HepG2 (cell line): ENCODE results near the gene CFAP54. TPM values are rescaled to one million over a fixed set of nuclear protein-coding genes. Genes with fewer than 3 reads are reported as not detected.

Experiments
- ATAC-seq: fragments of 200-7000 bp; cut with Tn5 transposase; 3 replicates; pipeline ENCODE4 v1.9.1; 2020; ENCODE audit warnings: mild to moderate bottlenecking, moderate library complexity
- BruUV-seq: library from RNA; stranded (reverse); fragments of 400-500 nt; replicated peaks from 2 replicates; lab custom pipeline; 2021; lab: Mats Ljungman, UMichigan
- CTCF ChIA-PET: fragments of 300-600 bp; formaldehyde crosslinking; extraction: SDS; loops from one replicate; lab custom pipeline; 2021; ENCODE audit warnings: low total read pairs, inconsistent platforms, low intra/inter-chr PET ratio; lab: Yijun Ruan, JAX
- POLR2A ChIA-PET: fragments of 350-600 bp; sonication (Branson Sonifier 250); formaldehyde crosslinking; loops from one replicate; lab custom pipeline; 2020; ENCODE audit warnings: antibody characterized with exemption, inconsistent platforms; lab: Yijun Ruan, JAX
- DNase-seq: peaks from one replicate; pipeline ENCODE4 v3.0.0-alpha.2; 2015; ENCODE audit warnings: low spot score
- FAIRE-seq: peaks from 3 replicates; lab custom pipeline; 2011; peaks lifted over from hg19 to GRCh38; lab: Jason Lieb, UNC
- H2AFZ ChIP-seq: one replicate; pipeline ENCODE4 v1.6.1; 2011; ENCODE audit warnings: low read length, inconsistent platforms
- H3K27ac ChIP-seq: fragments of 300-600 bp; 3 replicates; pipeline ENCODE4 v1.8.0; 2011; ENCODE audit warnings: mixed run types, mild to moderate bottlenecking, mixed read lengths, low read length, inconsistent platforms; ENCODE audit not compliant: insufficient read depth; ENCODE audit errors: extremely low read length
- H3K27me3 ChIP-seq, 2 experiments: fragments of 200-600 bp in 1 of 2; 2 replicates in 1 of 2; 3 replicates in 1 of 2; pipeline versions ENCODE4 v1.6.0 to v1.8.0; 2011; ENCODE audit warnings: low read length in 2 of 2, mild to moderate bottlenecking in 2 of 2, moderate library complexity in 2 of 2, inconsistent platforms in 1 of 2; ENCODE audit not compliant: insufficient read depth in 2 of 2, control insufficient read depth in 1 of 2
- H3K36me3 ChIP-seq, 2 experiments: fragments of 200-600 bp in 1 of 2; replicated peaks in 1 of 2; 2 replicates in 1 of 2; 3 replicates in 1 of 2; pipeline versions ENCODE4 v1.5.1 to v1.8.0; 2011; ENCODE audit warnings: low read length in 2 of 2, inconsistent platforms in 1 of 2; ENCODE audit not compliant: insufficient read depth in 2 of 2, control insufficient read depth in 1 of 2
- H3K4me1 ChIP-seq: 2 replicates; pipeline ENCODE4 v1.5.1; 2012; ENCODE audit warnings: low read length, inconsistent platforms; ENCODE audit not compliant: insufficient read depth
- H3K4me2 ChIP-seq: 2 replicates; pipeline ENCODE4 v1.6.0; 2011; ENCODE audit warnings: low read depth, low read length, inconsistent platforms
- H3K4me3 ChIP-seq, 3 experiments: fragments of 200-600 bp in 1 of 3; sonication (generic), shearing (Covaris generic) in 1 of 3; replicated peaks in 1 of 3; 2 replicates each; pipeline ENCODE4 v1.5.1; 2011 to 2016; ENCODE audit warnings: low read length in 3 of 3, inconsistent platforms in 2 of 3, low read depth in 2 of 3, mild to moderate bottlenecking in 2 of 3, control low read depth in 1 of 3, mixed read lengths in 1 of 3; ENCODE audit not compliant: insufficient read depth in 1 of 3
- H3K79me2 ChIP-seq: one replicate; pipeline ENCODE4 v1.6.1; 2011; ENCODE audit warnings: low read length, inconsistent platforms; ENCODE audit not compliant: insufficient read depth
- H3K9ac ChIP-seq: 2 replicates; pipeline ENCODE4 v1.6.0; 2011; ENCODE audit warnings: mild to moderate bottlenecking, low read depth, low read length, inconsistent platforms; ENCODE audit not compliant: insufficient read depth
- H3K9me3 ChIP-seq: 2 replicates; pipeline ENCODE4 v1.5.1; 2012; ENCODE audit warnings: mild to moderate bottlenecking, low read length
- H4K20me1 ChIP-seq: 2 replicates; pipeline ENCODE4 v1.6.0; 2011; ENCODE audit warnings: inconsistent platforms, mild to moderate bottlenecking, low read length, moderate library complexity; ENCODE audit not compliant: insufficient read depth
- CREB1 ChIP-seq, 2 experiments: fragments of 450-650 bp in 1 of 2; IDR thresholded peaks; 2 replicates each; pipeline ENCODE4 v1.6.1; 2016 to 2017; ENCODE audit warnings: control low read depth in 1 of 2, mild to moderate bottlenecking in 1 of 2, missing compliant biosample characterization in 1 of 2, missing genetic modification characterization in 1 of 2
- HINFP ChIP-seq: sonication (generic); formaldehyde crosslinking; IDR thresholded peaks from 2 replicates; pipeline ENCODE4 v1.4.0; 2020; ENCODE audit warnings: low read depth, mild to moderate bottlenecking, missing genetic modification reagents
- NFKB2 ChIP-seq: sonication (generic); formaldehyde crosslinking; IDR thresholded peaks from 2 replicates; pipeline ENCODE4 v1.4.0; 2020; ENCODE audit warnings: missing genetic modification reagents, borderline replicate concordance
- REST ChIP-seq, 2 experiments: IDR thresholded peaks; 2 replicates each; pipeline ENCODE4 v1.6.1; 2011 to 2012; ENCODE audit warnings: low read length in 2 of 2, borderline replicate concordance in 1 of 2, low read depth in 1 of 2, mild to moderate bottlenecking in 1 of 2, moderate library complexity in 1 of 2
- SIN3A ChIP-seq: IDR thresholded peaks from 2 replicates; pipeline ENCODE4 v1.6.1; 2011; ENCODE audit warnings: low read depth, mild to moderate bottlenecking, control low read depth, low read length, borderline replicate concordance
- SMAD9 ChIP-seq: sonication (generic); formaldehyde crosslinking; IDR thresholded peaks from 2 replicates; pipeline ENCODE4 v1.5.1; 2020; ENCODE audit warnings: mild to moderate bottlenecking, missing genetic modification reagents
- ZNF687 ChIP-seq: sonication (generic); formaldehyde crosslinking; IDR thresholded peaks from 2 replicates; pipeline ENCODE4 v1.5.1; 2020; ENCODE audit warnings: mild to moderate bottlenecking, missing genetic modification reagents, moderate library complexity
- ZNF691 ChIP-seq: sonication (generic); formaldehyde crosslinking; IDR thresholded peaks from 2 replicates; pipeline ENCODE4 v1.4.0; 2020; ENCODE audit warnings: missing genetic modification reagents, low read depth, mild to moderate bottlenecking, borderline replicate concordance
- WGBS: methylation state at CpG from one replicate; pipeline ENCODE4 v1.1.6; 2017; ENCODE audit warnings: low lambda C conversion rate; 5-methylcytosine and 5-hydroxymethylcytosine counted together
- in situ Hi-C: cut with HindIII; loops from 2 replicates; pipeline ENCODE4 v1.10.0; 2017; ENCODE audit warnings: low pct_unique_long_range_greater_than_20kb; ENCODE audit not compliant: extremely low pct_ligation_motif_present
- intact Hi-C: fragments of 100-400 bp; cut with micrococcal nuclease; formaldehyde crosslinking; loops from one replicate; pipeline ENCODE4 v1.10.0; 2022; ENCODE audit not compliant: unreplicated experiment
- polyA plus RNA-seq, 8 experiments: library from polyadenylated mRNA; depleted of rRNA in 3 of 8; stranded (reverse) in 7 of 8; unstranded in 1 of 8; fragments of >200 nt; fragmentation: Illumina TruSeq in 4 of 8; extraction: Trizol in 4 of 8; gene quantifications; 2 replicates each; pipeline versions ENCODE4 v1.2.1 to v1.2.3, GENCODE V29; 2011 to 2016; ENCODE audit warnings: low read depth in 4 of 8, missing spikeins in 1 of 8, mixed read lengths in 1 of 8; ENCODE audit not compliant: insufficient read depth in 1 of 8
- total RNA-seq, 5 experiments: library from RNA; depleted of rRNA; stranded (reverse); fragments of >200 nt; fragmentation: Illumina TruSeq; extraction: Trizol; gene quantifications; 2 replicates each; pipeline ENCODE4 v1.2.3, GENCODE V29; 2016; ENCODE audit warnings: low read depth in 1 of 5

CFAP54 gene
- total and polyA plus RNA-seq, 2 of the 13 experiments (the other 11 are each of a cell fraction or from before 2014, with no cell fraction given), result not detected

GRCh38 chr12:96462571-96463280 is 26.7 kb upstream of the CFAP54 start (continued):
- no peak for TF ChIP-seq HINFP
- TF ChIP-seq REST (IDR thresholded peaks at IDR 0.05; ENCODE audit: borderline replicate concordance in 1 of 2, low read depth in 1 of 2, low read length in 2 of 2), result no peak
- no peak for TF ChIP-seq SIN3A

GRCh38 chr12:96465896-96466295 is 23.5 kb upstream of the CFAP54 start:
- Histone ChIP-seq H3K27ac (no peak overlapping the region), H3K9ac (no peak overlapping the region)
- WGBS, result 5% methylated on average over 3 of the region's 3 CpGs
- no peak for TF ChIP-seq SMAD9
- TF ChIP-seq ZNF691 (CRISPR knock-in tag), result no peak
- TF ChIP-seq ZNF687 (CRISPR knock-in tag), result no peak
- no peak for TF ChIP-seq CREB1 (IDR thresholded peaks at IDR 0.05)
- no peak for TF ChIP-seq CREB1 (CRISPR knock-in tag; IDR thresholded peaks at IDR 0.05)
- no peak for TF ChIP-seq NFKB2

More at GRCh38 chr12:96465896-96466295, 23.5 kb upstream of the CFAP54 start:
- Histone ChIP-seq H4K20me1 (no peaks in the 10 kb centered on the region), H3K27me3 (no peaks in the 10 kb centered on the region), H3K4me2 (no peak overlapping the region), H3K79me2 (no peaks in the 10 kb centered on the region), H3K36me3 (no peaks in the 10 kb centered on the region), H3K4me1 (no peaks in the 10 kb centered on the region), H3K9me3 (no peaks in the 10 kb centered on the region), H2AFZ (no peak overlapping the region), H3K4me3 (no peak overlapping the region)
- no peak for ATAC-seq
- no peak for DNase-seq
- intact Hi-C loops (no loop called here), in situ Hi-C loops (no loop called here)
- ChIA-PET CTCF (no interaction called here), POLR2A (no interaction called here)
- FAIRE-seq, result no peak
- BruUV-seq, result no TSS peak
